PC-9 (cell line): ENCODE measurements around the gene VAPB.

ENCODE experiments used
- EZH2 ChIP-seq: fragments of 200-600 bp; sonication (generic); IDR thresholded peaks from 2 replicates; pipeline ENCODE4 v1.8.0; 2017; ENCODE audit warnings: antibody characterized with exemption, low read depth
- TF ChIP-seq, protein P1 (sequence below): fragments of 200-600 bp; sonication (generic); conservative IDR thresholded peaks from 2 replicates; pipeline ENCODE4 v1.6.1; 2017; ENCODE audit warnings: mixed run types, antibody characterized with exemption, mild to moderate bottlenecking, moderate library complexity

DNA sequence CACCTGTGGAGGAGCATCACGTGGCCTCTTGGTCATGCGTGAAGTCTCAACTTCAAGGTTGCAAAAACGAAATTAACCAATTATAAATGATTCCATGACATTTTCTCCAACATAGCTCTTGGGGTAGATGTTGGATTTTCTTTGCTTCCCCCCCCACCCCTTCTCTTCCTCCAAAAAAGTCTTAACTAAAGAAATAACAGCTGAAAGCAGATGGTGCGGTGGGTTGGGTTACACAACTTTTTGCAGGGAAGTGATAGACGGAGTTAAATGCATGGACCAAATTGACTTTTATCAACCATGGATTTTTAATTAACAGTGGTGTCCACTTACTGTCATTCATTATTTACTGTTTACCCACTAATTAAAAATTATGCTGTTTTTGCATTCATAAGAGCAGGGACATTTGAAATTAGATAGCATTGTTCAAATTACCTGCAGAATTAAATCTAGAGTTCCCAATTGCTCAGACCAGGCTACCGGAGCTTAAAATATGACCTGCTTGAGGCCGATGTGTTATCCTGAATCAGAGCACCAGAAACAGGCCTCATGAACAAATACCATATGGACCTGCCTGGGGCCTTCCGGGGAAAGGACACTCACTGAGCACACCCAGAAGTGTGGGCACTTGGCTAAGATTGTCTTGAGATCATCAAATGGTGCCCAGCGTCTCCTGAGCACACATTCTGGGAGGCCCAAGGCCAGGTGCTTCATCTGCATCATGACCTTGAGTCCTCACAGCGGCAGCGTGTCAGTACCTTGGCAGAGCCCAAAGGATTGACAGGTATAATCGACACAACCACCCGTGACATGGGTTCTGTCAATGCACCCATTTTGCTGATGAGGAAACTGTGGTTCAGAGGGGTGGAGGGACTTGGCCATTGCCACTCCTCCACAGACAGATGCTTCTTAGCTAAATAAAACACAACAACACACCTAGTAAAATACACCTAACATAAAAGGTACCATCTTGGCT, 84.7 kb downstream of the VAPB start:
- TF ChIP-seq, protein P1, sequence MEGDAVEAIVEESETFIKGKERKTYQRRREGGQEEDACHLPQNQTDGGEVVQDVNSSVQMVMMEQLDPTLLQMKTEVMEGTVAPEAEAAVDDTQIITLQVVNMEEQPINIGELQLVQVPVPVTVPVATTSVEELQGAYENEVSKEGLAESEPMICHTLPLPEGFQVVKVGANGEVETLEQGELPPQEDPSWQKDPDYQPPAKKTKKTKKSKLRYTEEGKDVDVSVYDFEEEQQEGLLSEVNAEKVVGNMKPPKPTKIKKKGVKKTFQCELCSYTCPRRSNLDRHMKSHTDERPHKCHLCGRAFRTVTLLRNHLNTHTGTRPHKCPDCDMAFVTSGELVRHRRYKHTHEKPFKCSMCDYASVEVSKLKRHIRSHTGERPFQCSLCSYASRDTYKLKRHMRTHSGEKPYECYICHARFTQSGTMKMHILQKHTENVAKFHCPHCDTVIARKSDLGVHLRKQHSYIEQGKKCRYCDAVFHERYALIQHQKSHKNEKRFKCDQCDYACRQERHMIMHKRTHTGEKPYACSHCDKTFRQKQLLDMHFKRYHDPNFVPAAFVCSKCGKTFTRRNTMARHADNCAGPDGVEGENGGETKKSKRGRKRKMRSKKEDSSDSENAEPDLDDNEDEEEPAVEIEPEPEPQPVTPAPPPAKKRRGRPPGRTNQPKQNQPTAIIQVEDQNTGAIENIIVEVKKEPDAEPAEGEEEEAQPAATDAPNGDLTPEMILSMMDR, result no peak
- no peak for TF ChIP-seq EZH2
